Activated naive CD4-positive, alpha-beta T cell (primary cell): ENCODE results near the gene MAPKAPK2.
A peak's percentile ranks its signal among the peaks of the same experiment; 100 is the strongest.

ENCODE experiments used
- DNase-seq, 4 experiments: peaks; one replicate each; lab custom pipeline; 2025; lab: John Stamatoyannopoulos, UW

The MAPKAPK2 gene

DNA sequence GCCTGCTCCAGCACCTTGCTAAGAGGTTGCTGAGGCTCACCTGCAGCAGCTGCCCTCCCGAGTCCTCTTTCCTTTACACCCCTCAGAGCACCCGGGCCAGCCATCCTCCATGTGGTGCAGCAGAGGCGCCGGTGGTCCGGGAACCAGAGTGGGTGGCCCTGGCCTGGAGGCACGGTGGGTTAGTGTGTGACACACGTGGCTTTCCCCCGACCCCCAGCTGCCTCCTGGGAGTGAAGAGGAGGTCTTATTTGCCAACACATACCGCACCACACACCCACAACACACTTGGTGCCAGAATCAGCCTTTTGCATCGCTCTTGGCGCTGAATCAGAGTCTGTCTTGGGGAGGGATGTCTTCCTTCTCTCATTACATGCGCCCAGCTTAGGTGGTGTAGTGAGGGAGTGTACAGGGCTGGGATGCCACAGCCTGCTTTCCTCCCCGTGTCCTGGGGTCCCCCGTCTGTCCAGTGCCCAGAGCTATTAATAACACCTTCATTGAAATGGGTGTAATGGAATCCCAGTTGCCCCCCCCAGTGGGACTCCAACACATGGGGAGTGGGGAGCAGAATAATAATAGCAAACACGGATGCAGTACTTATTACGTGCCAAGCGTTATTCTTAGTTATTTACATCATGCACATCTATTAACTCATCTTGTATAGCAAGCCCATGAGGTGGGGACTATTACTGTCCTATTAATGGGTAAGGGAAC is 38.2 kb downstream of the MAPKAPK2 start:
- DNase-seq: no peak

DNA sequence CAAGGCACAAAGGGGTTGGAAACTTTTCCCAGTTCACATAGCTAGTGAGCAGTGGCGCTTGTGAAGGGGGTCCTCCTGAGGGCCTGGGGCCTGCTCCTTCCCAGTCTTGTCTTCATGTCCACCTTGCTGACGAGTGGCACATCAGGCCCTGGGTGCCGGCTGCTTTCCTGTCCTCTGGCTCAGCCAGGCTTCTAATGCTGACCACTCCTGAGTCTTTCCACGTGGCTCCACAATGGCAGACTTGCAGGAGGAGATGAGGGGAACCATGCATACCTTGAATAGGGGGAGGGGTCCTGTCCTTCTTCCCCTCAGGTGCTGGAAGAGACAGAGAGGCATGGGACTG is 38.7 kb downstream of the MAPKAPK2 start:
- DNase-seq: no peak

DNA sequence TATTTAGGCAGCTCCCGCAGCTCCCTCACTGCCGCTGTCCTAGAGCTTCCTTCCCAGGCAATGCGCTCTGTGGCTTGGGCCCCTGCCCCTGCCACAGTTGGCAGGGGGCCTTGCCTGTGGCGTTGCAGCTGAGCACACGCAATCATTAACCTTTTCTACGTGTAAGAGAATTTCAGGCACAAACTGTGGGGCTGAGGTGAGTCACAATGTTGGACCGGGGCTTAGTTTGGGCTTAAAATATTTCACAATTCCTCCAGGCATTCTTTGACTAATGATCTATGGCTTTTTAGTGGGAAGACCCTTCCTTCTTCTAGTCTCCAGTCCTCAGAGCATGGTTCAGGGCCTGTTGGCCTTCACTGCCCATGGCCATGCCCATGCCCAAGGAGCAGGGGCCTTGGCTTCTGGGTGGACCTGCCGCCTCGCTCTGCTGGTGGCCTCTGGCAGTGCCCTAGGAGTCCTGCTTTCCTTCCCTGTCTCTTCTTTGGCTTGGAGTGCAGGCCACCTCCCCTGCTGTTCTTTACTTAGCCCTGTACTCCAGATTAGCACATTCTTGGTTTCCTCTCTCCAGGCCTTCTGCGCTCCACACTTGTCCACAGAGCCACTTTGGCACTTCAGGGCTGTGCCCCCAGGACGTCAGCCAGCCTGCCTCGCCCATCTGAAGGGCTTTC is 39.2 kb downstream of the MAPKAPK2 start:
- DNase-seq: no peak

DNA sequence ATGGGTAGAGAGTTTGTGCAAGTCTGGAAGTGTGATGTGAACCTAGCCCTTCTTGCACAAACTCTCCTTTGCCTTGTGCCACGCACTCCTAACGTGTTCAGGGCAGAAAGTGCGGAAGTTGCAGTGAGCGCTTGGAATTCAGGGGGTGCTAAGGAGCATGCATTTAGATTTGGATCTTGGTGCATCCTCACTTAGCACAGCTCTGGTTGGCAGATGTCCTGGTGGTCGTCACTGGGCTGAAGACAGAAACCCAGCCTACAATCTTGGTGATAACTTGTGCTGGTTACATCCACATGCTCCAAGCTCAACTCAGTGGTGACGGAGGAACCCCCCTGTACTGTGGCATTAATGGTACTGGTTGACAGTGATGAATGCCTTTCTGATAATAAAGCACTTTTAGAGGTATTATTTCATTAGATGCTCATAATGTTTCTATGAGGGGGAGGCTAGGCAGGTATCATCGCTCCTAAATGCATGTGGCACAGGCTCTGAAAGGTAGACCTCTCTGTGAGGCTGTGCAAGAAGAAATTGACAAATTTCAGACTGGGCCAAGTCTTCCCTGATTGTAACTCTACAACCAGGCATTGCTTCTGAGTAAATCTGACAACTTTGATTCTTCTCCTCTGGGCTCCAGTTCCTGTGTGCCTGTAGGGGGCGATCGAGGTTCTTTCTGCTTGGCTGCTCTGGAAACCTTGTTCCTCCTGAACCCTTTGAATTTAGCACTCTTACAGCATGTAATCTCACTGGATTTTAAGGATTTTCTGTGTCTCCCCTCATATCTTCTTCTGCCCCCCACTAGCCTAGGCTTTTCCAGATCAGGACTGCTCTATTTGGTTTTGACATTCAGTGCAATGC is 40.6 kb downstream of the MAPKAPK2 start:
- peak in 3 of 4 experiments; percentile 18 to 56 (median 26) for DNase-seq

DNA sequence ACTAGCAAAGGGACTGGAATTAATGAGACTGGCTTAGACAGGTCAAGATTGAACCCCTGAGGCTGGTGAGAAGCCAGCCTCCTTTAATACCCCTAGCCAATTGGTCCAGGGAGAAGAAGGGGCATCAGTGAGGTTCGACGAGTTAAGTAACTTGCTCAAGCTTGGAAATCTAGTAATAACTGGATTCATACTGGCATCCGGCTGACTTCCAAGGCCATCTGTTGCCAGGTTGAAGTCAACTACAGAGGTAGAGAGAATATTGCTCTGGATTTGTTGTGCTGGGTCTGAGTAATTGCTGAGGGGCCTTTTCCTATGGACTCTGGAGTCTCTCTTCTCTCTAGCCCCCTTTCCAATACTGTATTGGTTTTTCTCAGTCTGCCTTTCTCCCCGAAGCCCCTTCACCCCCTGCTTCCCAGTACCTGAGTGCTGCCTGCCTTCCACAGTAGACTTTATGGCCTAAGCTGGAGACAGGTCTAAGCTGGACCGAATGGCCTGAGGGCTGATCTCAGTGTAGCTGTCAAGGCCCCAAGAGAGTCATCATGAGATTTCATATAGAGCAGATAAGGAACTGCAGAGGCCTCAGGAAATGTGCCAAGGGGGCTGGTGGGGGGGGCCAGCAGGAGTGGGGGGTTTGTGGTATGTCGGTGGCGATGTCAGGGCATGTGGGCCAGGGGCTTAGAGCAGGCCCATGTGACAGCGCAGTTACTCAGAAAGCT is 43.4 kb downstream of the MAPKAPK2 start:
- DNase-seq: no peak

DNA sequence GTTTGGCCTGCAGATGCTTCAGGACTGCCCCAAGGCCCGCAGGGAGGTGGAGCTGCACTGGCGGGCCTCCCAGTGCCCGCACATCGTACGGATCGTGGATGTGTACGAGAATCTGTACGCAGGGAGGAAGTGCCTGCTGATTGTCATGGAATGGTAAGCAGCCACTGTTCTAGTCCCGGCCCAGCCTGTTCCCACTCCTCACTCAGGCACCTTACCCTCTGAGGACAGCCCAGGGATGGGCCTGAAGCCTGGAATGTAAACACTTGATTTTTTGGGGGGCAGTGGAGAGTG is 43.9 kb downstream of the MAPKAPK2 start:
- DNase-seq: no peak

DNA sequence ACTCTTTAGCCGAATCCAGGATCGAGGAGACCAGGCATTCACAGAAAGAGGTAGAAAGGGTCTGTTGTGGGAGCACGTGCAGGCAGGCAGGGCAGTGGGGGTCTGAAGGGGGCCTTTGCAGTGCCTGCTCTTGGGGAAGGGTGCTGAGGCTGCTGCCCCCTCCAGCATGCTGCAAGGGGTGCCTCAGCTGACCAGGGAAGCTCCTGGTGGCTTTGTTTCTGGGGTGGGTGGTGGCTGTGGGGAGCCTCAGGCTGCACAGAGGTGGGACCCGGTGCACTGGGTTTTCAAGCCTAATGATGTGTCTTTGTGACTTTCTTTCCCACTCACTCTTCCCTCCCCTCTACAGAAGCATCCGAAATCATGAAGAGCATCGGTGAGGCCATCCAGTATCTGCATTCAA is 44.3 kb downstream of the MAPKAPK2 start:
- no peak for DNase-seq

DNA sequence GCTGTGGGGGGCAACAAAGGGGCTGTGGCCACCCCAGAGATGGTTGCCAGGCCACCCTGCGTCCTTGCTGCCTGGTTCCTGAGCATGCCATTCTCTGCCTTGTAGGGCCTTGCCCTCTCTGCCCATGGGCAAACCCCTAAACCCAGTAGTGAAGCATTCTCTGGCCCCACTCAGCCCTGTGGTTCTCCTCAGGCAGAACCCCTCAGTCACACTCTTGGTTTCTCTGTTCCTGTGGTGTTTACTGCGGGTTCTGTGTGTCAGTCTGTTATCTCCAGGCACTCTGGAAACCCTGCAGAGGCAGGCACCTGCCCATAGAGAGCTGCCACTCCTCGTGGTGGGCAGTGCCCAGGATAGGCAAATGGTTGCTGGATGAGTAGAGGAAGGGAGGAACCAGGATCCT is 44.8 kb downstream of the MAPKAPK2 start:
- DNase-seq: no peak

DNA sequence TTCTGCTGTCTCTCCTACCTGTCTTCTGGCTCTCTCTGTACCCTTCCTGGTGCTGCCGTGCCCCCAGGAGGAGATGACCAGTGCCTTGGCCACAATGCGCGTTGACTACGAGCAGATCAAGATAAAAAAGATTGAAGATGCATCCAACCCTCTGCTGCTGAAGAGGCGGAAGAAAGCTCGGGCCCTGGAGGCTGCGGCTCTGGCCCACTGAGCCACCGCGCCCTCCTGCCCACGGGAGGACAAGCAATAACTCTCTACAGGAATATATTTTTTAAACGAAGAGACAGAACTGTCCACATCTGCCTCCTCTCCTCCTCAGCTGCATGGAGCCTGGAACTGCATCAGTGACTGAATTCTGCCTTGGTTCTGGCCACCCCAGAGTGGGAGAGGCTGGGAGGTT is 47.8 kb downstream of the MAPKAPK2 start:
- no peak for DNase-seq

DNA sequence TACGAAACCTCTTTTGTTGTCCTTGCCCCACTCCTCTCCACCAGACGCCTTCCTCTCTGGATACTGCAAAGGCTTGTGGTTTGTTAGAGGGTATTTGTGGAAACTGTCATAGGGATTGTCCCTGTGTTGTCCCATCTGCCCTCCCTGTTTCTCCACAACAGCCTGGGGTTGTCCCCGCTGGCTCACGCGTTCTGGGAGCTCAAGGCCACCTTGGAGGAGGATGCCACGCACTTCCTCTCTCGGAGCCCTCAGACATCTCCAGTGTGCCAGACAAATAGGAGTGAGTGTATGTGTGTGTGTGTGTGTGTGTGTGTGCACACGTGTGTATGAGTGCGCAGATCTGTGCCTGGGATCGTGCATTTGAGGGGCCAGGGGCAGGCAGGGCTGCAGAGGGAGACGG is 48.3 kb downstream of the MAPKAPK2 start:
- DNase-seq: no peak

DNA sequence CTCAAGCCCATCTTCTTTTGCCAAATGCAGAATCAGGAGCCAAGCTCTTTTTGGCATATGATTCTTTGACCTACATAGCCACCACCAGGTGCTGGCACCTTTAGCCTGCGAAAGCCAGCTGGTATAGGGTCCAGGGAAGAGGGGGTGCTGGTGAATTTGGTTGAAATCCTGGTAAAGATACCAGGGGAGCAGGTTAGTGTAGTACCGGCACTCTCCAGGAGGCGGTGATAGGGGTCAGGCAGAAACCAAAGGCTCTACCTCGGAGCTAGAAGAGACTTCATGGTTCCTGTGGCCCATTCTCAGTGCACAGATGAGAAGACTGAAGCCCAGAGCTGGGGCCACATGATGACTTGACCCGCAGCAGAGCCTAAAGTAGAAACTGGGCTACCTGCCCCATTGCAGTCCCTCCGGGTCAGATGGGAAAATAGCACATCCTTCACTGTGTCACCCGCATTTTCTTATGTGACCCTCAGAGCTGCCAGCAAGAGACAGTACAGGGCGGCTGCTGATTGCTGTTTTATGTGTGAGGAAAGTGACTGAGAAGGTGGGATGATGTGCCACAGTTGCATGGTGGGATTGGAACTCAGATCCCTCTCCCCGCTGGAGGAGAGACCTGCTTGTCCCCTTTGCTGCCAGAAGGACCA is 49.9 kb downstream of the MAPKAPK2 start:
- DNase-seq: peak; percentile 46 to 82 (median 70)

DNA sequence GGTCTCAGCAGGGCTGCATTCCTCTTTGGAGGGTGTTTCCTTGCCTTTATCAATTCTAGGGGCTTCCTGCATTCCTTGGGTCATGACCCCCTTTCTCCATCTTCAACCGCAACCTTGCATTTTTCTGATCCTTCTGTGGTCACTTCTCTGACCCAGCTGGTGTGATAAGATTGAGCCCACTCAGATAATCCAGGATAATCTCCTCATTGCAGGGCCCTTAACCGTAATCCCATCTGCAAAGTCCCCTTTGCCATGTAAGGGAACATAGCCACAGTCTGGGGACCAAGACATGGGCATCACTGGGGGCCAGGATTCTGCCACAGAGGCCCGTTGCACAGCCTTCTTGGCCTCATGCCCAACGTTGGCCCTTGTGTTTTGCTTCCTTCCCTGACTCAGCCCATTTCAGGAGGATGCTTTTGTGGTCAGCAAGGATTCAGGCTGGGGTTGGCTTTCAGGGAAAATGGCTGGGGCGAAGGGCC is 50.9 kb downstream of the MAPKAPK2 start:
- no peak for DNase-seq

DNA sequence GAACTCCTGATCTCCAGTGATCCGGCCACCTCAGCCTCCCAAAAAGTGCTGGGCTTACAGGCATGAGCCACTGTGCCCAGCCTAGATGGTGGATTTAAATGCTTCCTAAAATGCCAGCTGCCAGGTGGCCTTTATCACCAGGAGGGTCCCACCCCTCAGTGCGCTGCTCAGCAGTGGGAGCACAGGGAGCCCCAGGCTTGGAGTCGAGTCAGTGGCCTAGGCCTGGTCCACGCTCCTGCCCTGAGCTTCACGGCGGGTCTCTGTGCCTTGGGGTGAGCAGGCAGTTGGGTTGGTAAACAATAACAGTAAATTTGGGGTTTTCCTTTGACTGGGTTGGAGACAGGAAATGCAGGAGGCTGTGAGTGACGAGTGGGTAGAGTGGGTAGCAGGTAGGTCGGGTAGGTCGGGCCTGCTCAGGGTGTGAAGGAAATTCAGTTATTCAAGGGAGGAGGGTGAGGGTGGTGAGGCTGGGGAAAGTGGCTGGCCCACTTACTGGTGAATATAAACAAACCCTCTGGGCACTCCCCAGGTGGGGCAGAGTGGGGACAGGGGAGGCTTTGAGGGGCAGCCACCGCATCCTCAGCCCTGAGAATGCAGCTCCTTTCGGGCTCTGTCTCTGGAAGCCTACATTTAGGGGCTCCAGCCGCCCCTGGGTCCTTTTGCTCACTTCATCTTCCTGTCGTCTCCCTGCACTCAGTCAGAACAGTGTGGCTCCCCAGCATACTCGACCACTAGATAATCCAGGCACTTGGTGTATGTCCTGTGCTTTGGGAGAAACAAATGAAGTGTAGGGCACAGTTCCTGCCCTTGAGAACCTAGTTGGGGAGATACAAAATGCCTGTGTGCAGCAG is 52.4 kb downstream of the MAPKAPK2 start:
- peak in 1 of 4 experiments; percentile 6 for DNase-seq

DNA sequence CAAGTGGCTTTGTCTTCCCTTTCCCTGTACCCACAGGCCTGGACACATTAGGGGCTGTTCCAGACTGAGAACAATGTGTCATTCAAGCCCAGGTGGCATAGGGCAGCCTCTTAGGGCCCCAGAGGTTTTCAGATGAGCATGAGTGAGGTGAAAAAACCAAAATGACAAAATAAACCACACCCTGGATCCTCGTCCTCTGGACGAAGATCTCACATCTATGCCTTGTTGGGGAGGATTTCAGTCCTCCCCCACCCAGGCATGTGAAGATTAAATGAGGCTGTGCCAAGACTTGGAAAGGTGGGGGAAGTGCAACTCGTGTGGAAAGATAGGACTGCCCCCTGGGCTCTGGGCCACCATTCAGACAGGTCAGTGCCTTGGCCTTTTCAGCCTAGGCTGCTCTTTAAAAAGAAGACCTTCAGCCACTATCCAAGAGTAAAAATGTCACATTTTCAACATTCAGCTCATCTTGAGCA is 53.1 kb downstream of the MAPKAPK2 start:
- DNase-seq: no peak

DNA sequence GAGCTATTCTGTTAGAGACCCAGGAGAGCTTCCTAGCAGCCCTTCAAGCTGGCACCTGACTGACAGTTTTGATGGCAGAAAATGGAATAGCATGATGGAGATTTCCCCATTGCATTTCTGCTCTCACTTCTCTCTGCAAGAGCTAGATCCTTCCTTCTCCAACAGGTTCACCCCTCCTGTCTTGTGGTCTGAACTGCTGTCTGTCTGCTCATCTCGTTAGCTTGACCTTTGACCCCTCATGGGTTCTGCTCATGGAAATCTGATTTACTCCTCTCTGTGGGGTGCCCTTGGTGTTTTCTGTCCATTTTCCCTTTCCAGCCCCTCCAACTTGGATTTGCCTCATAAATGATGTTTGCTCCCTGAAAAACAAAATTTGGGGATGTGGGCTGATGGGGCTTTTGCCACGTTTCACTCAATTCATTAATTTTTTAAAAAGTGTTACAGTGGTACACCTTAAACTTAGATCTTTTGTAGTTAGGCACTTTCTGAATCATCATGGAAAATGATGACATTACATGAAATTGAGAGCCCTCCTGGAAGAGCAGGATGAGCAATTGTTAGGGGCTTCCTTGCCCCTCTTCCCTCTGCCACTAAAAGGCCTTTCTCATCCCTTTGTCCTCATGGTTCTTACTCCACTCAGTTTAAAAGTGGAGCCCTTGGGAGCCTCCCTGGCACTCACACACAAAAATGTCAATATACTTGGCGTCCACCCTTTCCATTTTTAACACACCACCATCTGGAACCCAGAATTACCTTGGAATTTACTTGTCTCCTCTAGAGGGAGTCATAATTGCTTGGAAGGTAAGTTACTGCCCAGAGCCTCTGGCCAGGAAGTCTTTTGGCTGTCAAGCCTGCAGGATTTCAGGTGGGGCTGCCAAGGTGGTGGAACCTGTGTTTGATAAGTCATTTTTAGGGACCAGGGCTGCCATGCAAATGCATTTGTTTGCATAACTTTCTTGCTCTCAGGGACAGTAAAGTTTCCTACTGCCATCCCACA is 54.0 kb downstream of the MAPKAPK2 start:
- DNase-seq: no peak

DNA sequence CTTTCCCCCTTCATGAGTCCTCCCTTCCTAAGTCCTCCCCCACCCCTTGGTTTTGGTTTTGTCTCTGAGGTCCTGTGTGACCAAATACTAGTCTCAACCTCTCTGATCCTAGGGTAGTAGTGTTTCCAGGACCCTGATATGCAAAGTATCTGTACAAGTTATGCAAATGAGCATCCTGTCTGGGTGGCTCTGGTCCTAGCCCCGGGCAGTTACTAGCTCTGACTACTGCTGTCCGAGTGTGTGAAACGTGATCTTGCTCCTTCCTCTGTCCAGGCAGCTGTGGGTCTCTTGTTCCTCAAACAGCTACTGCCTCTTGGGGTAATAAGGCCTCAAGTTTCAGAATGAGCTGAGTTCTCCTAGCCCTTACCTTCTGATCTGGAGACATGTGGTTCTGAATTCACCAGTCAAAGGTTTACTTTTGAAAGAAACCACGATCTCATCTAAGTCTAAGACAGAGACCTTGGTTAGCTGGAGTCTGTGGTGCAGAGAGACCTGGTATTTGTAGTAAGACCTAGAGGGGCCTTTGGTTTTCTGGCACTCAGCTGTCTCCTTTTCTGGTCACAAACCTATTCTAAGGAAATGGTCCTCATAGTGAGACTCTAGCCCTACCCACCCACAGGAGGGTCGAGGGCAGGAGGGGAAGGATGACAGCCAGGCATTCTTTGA is 54.8 kb downstream of the MAPKAPK2 start:
- DNase-seq: no peak

DNA sequence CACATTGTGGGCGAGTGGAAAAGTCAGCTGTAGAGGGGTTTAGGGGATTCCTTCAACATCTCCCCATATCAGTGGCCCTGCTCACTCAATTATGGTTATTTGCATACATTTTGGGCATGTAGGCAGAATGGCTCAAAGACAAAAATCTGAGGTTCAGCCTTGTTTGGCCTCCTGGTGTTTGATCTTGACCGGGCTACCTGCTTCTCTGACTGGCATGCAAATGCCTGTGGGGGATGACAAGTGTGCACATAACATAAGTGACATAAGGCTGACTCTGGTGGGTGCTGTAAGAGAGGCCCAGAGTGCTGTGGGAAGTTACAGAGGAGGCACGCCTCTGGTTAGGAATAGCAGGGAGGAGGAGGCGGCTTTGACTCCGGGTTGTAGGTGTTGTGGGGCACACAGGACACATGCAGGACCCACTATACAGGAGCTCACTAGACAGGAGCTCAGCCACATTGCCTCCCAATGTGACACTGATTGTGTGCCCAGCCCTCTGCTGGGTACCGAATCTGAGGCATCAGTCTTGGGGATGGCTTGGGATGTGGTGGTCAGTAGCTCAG is 56.5 kb downstream of the MAPKAPK2 start:
- no peak for DNase-seq

DNA sequence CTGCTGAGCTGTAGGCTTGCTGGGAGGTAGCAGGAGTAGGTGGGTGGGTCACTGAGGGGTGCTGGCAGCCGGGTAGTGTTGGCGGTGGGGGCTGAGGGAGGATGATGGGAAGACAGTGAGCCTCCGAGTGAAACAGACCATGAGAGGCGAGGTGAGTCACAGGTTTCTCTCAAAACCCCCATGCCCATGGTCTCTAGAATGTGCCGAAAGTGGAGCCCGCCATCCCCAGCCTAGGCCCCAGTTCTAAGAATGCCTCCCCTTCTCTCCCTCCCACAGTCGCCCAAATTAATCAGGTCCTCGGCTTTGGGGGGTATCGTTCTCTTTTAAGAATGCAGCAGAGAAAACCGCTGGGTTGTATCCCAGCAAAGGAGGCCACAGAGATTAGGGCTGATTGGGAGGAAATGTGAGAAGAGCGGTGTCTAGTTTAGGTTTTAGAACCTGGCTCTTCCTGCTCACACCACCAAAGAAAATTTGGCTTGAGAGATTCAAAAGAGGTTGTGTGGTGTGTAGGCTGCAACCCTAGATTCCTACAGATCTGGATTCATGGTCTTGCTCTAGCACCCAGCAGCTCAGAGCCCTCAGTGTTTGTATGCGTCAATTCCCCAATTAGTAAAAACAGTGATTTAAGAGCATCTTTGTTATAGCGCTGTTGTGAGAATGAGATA is 58.1 kb downstream of the MAPKAPK2 start:
- no peak for DNase-seq
